Measurements from ENCODE around the gene TEX14.
A peak's percentile ranks its signal among the peaks of the same experiment; 100 is the strongest.

The TEX14 gene

DNA sequence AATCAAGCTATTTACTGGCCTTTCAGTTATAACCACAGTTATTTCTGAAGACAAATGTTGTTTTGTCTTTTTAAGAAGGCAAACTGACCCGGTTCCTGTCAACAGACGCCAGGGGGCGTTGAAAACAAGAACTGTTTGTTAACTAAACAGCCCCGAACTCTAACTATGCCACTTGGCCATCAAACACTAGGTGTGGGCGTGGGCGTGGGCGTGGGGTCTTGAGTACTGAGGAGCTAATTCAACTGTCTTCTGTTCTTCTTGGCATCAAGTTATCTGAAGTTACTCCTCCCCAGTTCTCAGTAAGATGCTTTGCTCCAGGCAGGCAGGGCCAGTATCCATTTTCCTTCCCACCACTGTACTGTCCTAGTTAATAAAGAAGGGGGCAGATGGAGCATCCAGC lies 114.1 kb downstream of the TEX14 start:
- Mint-ChIP-seq H3K9me3 (no peaks in the 10 kb centered on the region), H3K27ac (ENCODE audit: low read depth) (no peak overlapping the region), H3K4me3 (no peak overlapping the region), H3K27me3 (no peaks in the 10 kb centered on the region), H3K4me1 (no peaks in the 10 kb centered on the region), H3K36me3 (ENCODE audit: insufficient read depth) (no peaks in the 10 kb centered on the region)
- DNase-seq (ENCODE audit: low spot score in 2 of 2) (peak in 1 of 2 donors; percentile 12), ATAC-seq (replicated peaks; ENCODE audit: extremely low read depth, poor library complexity, severe bottlenecking) (no peak)

DNA sequence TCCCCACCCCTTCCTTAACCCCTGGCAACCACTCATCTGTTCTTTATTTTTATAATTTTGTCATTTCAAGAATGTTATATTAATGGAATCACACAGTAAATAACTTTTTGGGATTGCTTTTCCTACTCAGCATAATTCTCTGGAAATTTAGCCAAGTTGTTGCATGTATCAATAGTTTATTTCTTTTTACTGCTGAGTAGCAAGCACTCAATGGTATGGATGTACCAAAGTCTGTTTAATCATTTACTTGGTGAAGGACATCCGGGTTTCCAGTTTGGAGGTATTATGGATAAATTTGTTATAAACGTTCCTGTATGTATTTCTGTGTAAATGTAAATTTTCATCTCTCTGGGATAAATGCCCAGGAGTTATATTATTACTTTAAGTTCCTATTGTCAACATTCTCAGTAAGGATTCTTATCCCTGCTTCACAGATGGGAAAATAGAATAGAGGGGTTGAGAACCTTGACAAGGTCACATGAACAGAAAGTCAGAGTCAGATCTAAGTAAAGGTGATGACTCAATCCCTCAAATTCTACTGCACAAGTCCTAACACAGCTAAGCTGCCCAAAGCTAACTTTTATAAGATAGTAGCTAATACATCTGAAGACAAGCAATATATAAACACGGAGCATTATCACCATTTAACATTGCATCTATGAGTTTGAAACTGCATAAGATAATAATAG lies 115.0 kb downstream of the TEX14 start:
- H3K9me3 Mint-ChIP-seq, result no peaks in the 10 kb centered on the region
- H3K4me3 Mint-ChIP-seq, result no peak overlapping the region

DNA sequence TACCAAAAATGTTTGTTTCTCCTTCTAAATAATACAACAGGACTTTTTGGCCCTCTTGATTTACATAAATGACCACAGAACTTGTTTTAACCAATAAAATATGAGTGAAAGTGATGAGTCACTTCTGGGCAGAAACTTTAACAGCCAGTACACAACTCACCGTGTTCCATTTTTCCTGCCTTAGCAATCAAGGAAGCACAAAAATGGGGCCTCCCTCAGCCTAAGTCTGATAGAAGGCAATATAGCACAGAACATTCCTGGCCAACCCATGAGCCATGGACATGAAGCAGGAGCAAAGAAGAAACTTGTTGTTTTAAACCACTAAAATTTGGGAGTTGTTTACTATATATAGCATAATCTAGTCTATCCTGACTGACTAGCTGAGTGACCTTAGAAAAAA lies 116.3 kb downstream of the TEX14 start:
- H3K27me3 Mint-ChIP-seq, result no peaks in the 10 kb centered on the region
- H3K4me1 Mint-ChIP-seq, result no peaks in the 10 kb centered on the region
- H3K4me3 Mint-ChIP-seq, result no peak overlapping the region
- no peak for ATAC-seq (replicated peaks; ENCODE audit: extremely low read depth, poor library complexity, severe bottlenecking)
- no peak for DNase-seq (ENCODE audit: low spot score in 2 of 2)
- no peak overlapping the region for H3K27ac Mint-ChIP-seq (ENCODE audit: low read depth)
- peaks cover 3% of the 10 kb centered on the region for H3K36me3 Mint-ChIP-seq (ENCODE audit: insufficient read depth)
- H3K9me3 Mint-ChIP-seq, result no peaks in the 10 kb centered on the region

More for the DNA sequence above, 115.0 kb downstream of the TEX14 start:
- H3K36me3 Mint-ChIP-seq (ENCODE audit: insufficient read depth), result no peaks in the 10 kb centered on the region
- H3K27me3 Mint-ChIP-seq, result no peaks in the 10 kb centered on the region
- H3K27ac Mint-ChIP-seq (ENCODE audit: low read depth), result no peak overlapping the region
- no peaks in the 10 kb centered on the region for H3K4me1 Mint-ChIP-seq
- DNase-seq (ENCODE audit: low spot score in 2 of 2) (no peak), ATAC-seq (replicated peaks; ENCODE audit: extremely low read depth, poor library complexity, severe bottlenecking) (no peak)

DNA sequence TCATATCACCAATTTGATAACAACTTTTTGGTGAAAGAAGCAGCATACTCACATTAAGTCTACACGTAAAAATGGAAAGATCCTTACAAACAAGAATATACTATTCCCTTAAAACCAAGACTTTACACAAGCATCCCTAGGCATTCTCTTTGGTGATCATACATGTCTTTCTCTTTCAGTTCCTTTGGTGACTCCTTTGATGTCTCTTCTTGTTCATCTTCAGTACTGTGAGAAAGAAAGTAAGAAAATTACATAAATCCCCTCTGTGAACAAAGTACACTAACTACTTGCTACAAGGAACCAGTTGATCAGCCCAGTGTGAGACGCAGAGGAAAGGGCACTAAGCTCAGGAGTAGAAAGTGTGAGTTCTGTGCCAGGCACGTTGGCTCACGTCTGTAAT lies 117.8 kb downstream of the TEX14 start:
- H3K4me3 Mint-ChIP-seq, result no peak overlapping the region
- H3K9me3 Mint-ChIP-seq, result no peaks in the 10 kb centered on the region
- no peaks in the 10 kb centered on the region for H3K4me1 Mint-ChIP-seq
- peaks cover 3% of the 10 kb centered on the region for H3K36me3 Mint-ChIP-seq (ENCODE audit: insufficient read depth)
- no peak overlapping the region for H3K27ac Mint-ChIP-seq (ENCODE audit: low read depth)
- DNase-seq (ENCODE audit: low spot score in 2 of 2), result no peak
- no peak for ATAC-seq (replicated peaks; ENCODE audit: extremely low read depth, poor library complexity, severe bottlenecking)
- no peaks in the 10 kb centered on the region for H3K27me3 Mint-ChIP-seq

DNA sequence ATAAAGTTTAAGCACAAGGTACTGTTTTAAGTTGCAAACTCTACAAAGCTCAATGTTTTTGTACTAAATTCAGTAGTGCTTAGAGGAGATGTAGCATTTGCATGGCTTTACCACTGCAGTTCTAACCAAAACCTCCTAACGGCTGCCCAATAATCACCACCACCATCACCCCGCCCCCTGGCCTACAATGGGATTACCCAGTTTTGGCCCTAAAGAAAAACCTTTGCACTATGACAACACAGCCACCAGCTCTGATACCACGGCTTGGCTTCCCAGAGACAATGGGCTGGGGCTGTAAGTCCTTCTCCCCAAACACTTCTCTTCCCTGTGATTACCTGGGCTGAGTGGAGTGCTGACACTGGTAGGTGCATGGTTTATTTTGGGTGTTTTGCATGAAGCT lies 119.0 kb downstream of the TEX14 start:
- no peak overlapping the region for H3K27ac Mint-ChIP-seq (ENCODE audit: low read depth)
- H3K36me3 Mint-ChIP-seq (ENCODE audit: insufficient read depth), result peaks cover 3% of the 10 kb centered on the region
- no peak for ATAC-seq (replicated peaks; ENCODE audit: extremely low read depth, poor library complexity, severe bottlenecking)
- DNase-seq (ENCODE audit: low spot score in 2 of 2), result no peak
- H3K4me1 Mint-ChIP-seq, result no peaks in the 10 kb centered on the region
- H3K27me3 Mint-ChIP-seq, result no peaks in the 10 kb centered on the region
- H3K4me3 Mint-ChIP-seq, result no peak overlapping the region
- H3K9me3 Mint-ChIP-seq, result no peaks in the 10 kb centered on the region

DNA sequence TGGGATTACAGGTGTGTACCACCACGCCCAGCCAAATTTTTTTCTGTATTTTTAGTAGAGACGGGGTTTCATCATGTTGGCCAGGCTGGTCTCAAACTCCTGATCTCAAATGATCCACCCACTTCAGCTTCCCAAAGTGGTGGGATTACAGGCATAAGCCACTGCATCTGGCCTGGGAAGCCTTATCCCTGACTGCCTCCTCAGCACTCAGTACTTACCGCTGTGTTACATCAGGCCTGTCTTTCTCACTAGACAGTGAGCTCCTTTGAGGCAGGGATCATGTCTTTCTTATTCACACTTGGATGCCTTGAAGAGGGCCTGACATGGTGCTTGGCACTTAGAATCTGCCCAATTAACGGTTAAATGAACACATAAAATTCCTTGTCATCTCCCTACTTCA lies 121.1 kb downstream of the TEX14 start:
- H3K27ac Mint-ChIP-seq (ENCODE audit: low read depth), result no peak overlapping the region
- no peaks in the 10 kb centered on the region for H3K27me3 Mint-ChIP-seq
- H3K4me1 Mint-ChIP-seq, result no peaks in the 10 kb centered on the region
- DNase-seq (ENCODE audit: low spot score in 2 of 2), result no peak
- no peak for ATAC-seq (replicated peaks; ENCODE audit: extremely low read depth, poor library complexity, severe bottlenecking)
- H3K36me3 Mint-ChIP-seq (ENCODE audit: insufficient read depth), result peaks cover 3% of the 10 kb centered on the region
- no peaks in the 10 kb centered on the region for H3K9me3 Mint-ChIP-seq
- H3K4me3 Mint-ChIP-seq, result no peak overlapping the region

DNA sequence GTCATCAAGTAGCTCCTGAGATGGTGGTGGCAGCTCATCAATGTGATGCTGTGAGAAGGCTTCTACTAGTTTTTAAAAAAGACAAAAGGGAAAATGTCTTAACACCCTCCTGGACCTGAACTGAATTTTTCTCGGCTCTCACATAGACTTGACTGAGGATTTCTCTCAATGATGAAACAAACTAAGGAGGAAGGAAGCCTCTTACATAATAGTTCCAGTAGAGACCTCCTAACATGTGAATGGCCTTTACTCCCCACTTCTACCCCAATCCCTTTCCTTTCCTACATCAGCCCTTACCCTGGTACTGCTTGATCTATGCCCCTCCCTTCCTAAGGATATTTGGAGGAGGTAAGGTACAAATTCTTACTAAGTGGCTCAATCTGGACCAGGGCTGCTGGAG lies 122.6 kb downstream of the TEX14 start:
- Mint-ChIP-seq H3K9me3 (no peaks in the 10 kb centered on the region), H3K4me3 (no peak overlapping the region), H3K27me3 (no peaks in the 10 kb centered on the region), H3K4me1 (no peaks in the 10 kb centered on the region), H3K36me3 (ENCODE audit: insufficient read depth) (peaks cover 3% of the 10 kb centered on the region), H3K27ac (ENCODE audit: low read depth) (no peak overlapping the region)
- no peak for ATAC-seq (replicated peaks; ENCODE audit: extremely low read depth, poor library complexity, severe bottlenecking)
- DNase-seq (ENCODE audit: low spot score in 2 of 2), result no peak

DNA sequence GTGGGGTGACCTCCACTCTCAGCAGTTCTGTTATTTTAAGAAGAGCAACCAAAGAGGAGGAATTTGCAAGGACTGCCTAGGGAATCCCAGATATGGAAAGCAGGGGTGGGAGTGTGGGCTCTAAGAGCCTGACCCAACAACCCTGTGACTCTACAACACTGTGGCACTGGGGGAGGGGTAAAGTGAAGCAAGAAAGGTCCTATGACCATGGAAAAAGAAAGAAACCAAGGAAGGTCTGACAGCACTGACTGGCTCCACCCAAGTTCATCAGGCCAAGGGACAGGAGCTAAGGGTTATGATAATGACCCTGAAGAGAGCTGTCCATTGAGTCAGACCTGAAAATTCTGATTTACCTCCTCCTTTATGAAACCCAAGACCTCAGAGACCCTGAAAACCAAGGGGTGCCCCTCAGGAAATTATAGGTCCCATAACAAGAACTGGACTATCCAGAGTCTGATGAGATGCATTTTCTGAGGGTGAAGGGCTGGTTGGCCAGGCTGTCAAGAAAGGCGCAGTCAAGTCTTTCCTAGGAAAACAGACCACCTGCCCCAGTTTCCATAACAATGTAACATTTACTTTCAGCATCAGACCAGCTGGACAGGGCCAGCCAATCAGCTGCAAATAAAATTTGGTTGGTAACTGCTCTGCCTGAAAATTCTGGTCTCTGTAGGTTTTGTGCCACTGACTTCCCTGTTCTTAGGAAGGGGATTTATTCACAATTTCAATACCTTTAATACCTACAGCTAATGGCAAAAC lies 123.6 kb downstream of the TEX14 start:
- Mint-ChIP-seq H3K36me3 (ENCODE audit: insufficient read depth) (peaks cover 3% of the 10 kb centered on the region), H3K4me1 (no peaks in the 10 kb centered on the region), H3K27ac (ENCODE audit: low read depth) (no peak overlapping the region), H3K27me3 (no peaks in the 10 kb centered on the region), H3K9me3 (no peaks in the 10 kb centered on the region), H3K4me3 (no peak overlapping the region)
- no peak for DNase-seq (ENCODE audit: low spot score in 2 of 2)
- ATAC-seq (replicated peaks; ENCODE audit: extremely low read depth, poor library complexity, severe bottlenecking), result no peak

DNA sequence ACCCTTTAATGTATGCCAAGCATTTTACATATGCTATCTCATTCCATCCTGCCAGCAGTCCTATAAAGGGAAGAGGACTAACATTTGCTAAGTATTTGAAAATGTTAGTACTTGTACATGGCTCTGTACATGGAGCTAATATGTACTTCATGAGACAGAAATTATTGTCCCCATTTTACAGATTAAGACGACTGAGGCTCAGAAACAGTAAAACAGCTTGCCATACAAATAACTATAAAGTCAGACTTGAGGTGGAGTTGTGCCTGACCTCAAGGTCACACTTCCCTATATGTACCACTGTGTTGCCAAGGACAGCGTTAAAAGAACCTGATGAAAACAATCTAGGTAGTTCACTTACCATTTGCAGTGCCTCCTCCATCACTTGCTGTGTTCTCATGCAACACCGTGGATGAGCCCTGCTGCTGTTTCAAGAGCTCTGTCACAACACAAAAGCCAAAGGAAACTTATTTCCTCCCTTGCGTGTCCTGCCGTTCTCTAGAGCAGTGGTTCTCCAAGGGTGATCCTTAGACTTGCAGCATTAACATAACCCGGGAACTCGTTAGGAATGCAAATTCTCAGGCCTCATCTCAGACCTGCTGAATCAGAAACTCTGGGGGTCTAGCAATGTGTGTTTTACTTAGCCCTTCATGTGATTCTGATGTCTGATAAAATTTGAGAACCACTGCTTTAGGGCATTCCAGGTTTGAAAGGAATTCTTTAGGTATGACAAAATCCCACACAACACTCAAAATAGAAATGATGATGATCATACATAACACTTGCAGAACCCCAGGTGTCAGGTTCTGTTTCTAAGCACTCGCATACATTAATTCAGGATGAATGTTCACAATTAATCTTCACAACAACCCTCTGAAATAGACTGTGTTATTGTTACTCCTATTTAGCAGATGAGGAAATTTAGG lies 126.2 kb downstream of the TEX14 start:
- ATAC-seq (replicated peaks; ENCODE audit: extremely low read depth, poor library complexity, severe bottlenecking) (no peak), DNase-seq (ENCODE audit: low spot score in 2 of 2) (no peak)
- H3K27ac Mint-ChIP-seq (ENCODE audit: low read depth), result no peak overlapping the region
- H3K27me3 Mint-ChIP-seq, result no peaks in the 10 kb centered on the region
- peaks cover under 1% of the 10 kb centered on the region for H3K36me3 Mint-ChIP-seq (ENCODE audit: insufficient read depth)
- no peaks in the 10 kb centered on the region for H3K9me3 Mint-ChIP-seq
- no peaks in the 10 kb centered on the region for H3K4me1 Mint-ChIP-seq
- H3K4me3 Mint-ChIP-seq, result no peak overlapping the region

DNA sequence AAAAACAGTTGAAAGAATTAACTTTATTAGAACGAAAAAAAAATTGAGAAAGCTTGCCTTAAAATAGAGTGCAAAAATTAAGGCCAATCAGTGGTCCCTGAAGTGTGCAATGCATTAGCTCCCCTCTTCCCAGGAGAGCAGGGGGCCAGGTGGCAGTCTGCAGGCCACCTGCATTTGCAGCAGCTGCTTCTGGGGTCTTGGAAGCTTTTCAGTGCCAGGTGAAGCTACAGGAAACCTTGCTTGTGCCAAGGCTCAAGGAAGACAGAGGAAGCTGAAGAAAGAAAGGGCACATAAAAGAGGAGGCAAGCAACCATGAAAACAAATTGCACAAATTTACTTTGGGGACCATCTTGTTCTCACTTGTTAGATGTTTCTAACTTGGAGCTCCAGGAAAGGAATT lies 126.9 kb downstream of the TEX14 start:
- no peaks in the 10 kb centered on the region for H3K36me3 Mint-ChIP-seq (ENCODE audit: insufficient read depth)
- H3K4me1 Mint-ChIP-seq, result no peaks in the 10 kb centered on the region

DNA sequence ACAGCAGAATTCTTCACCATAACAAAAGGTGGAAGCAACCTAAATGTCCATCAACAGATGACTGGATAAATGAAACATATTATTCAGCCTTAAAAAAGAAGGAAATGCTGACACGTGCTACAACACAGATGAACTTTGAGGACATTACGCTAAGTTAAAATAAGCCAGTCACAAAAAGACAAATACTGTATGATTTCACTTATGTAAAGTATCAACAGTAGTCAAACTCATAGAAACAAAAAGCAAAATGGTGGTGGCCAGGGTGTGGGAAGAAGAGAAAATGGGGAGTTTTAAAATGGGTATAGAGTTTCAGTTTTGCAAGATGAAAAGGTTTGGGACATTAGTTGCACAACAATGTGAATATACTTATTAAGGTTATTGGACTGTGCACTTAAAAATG lies 127.6 kb downstream of the TEX14 start:
- Mint-ChIP-seq H3K27me3 (peaks cover 6% of the 10 kb centered on the region), H3K4me3 (no peak overlapping the region), H3K27ac (ENCODE audit: low read depth) (no peak overlapping the region), H3K36me3 (ENCODE audit: insufficient read depth) (no peaks in the 10 kb centered on the region), H3K4me1 (no peaks in the 10 kb centered on the region), H3K9me3 (no peaks in the 10 kb centered on the region)
- ATAC-seq (replicated peaks; ENCODE audit: extremely low read depth, poor library complexity, severe bottlenecking) (no peak), DNase-seq (ENCODE audit: low spot score in 2 of 2) (no peak)

More for the DNA sequence above, 126.9 kb downstream of the TEX14 start:
- Mint-ChIP-seq H3K27ac (ENCODE audit: low read depth) (no peak overlapping the region), H3K9me3 (no peaks in the 10 kb centered on the region), H3K4me3 (no peak overlapping the region), H3K27me3 (no peaks in the 10 kb centered on the region)
- no peak for DNase-seq (ENCODE audit: low spot score in 2 of 2)
- ATAC-seq (replicated peaks; ENCODE audit: extremely low read depth, poor library complexity, severe bottlenecking), result no peak

DNA sequence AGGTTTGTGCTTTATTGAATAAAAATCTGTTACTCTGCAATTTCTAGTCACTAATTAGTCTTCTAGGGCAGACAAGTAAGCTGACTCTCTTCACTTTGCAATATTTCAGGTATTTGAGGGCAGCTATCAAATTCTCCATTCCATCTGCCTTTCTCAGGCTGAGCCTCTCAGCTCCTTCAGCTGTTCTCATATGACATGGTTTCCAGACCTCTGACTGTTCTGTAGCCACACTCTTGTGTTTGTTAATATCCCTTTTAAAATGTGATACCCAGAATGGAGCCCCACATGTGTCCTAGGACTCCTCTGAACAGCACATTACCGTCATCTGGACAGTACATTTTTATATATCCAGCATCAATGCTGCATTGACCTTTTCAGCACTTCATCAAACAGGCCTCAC lies 131.3 kb downstream of the TEX14 start:
- H3K27ac Mint-ChIP-seq (ENCODE audit: low read depth), result no peak overlapping the region
- peaks cover 6% of the 10 kb centered on the region for H3K27me3 Mint-ChIP-seq
- no peaks in the 10 kb centered on the region for H3K4me1 Mint-ChIP-seq
- DNase-seq (ENCODE audit: low spot score in 2 of 2) (no peak), ATAC-seq (replicated peaks; ENCODE audit: extremely low read depth, poor library complexity, severe bottlenecking) (no peak)
- no peaks in the 10 kb centered on the region for H3K9me3 Mint-ChIP-seq
- no peaks in the 10 kb centered on the region for H3K36me3 Mint-ChIP-seq (ENCODE audit: insufficient read depth)
- no peak overlapping the region for H3K4me3 Mint-ChIP-seq

Data from central memory CD8-positive, alpha-beta T cell (primary cell).